ENCODE data around the gene MAOB.

Gene MAOB

GRCh38 chrX:43861750-43862149 lies 20.5 kb downstream of the MAOB start:
- in situ Hi-C loops (cut with MboI; ENCODE audit: low sequenced_read_pairs) = no loop called here

- in situ Hi-C loops (cut with MboI; ENCODE audit: low sequenced_read_pairs) = no loop called here
These were observed 21.4 kb downstream of the MAOB start for GRCh38 chrX:43860646-43861370.

GRCh38 chrX:43853225-43853828 lies 28.9 kb downstream of the MAOB start:
- in situ Hi-C loops (cut with MboI; ENCODE audit: low sequenced_read_pairs) = no loop called here

GRCh38 chrX:43850629-43851028 lies 31.6 kb downstream of the MAOB start:
- in situ Hi-C loops (cut with MboI; ENCODE audit: low sequenced_read_pairs) = no loop called here

- in situ Hi-C loops (cut with MboI; ENCODE audit: low sequenced_read_pairs) = no loop called here
These were observed 33.1 kb downstream of the MAOB start for GRCh38 chrX:43849173-43849572.

GRCh38 chrX:43847352-43847751 lies 34.9 kb downstream of the MAOB start:
- in situ Hi-C loops (cut with MboI; ENCODE audit: low sequenced_read_pairs) = no loop called here

- in situ Hi-C loops (cut with MboI; ENCODE audit: low sequenced_read_pairs) = no loop called here
These were observed 35.7 kb downstream of the MAOB start for GRCh38 chrX:43846558-43846957.

GRCh38 chrX:43845776-43846175 lies 36.5 kb downstream of the MAOB start:
- in situ Hi-C loops (cut with MboI; ENCODE audit: low sequenced_read_pairs) = no loop called here

- in situ Hi-C loops (cut with MboI; ENCODE audit: low sequenced_read_pairs) = no loop called here
These were observed 42.0 kb downstream of the MAOB start for GRCh38 chrX:43840265-43840664.

GRCh38 chrX:43836435-43837184 lies 45.6 kb downstream of the MAOB start:
- in situ Hi-C loops (cut with MboI; ENCODE audit: low sequenced_read_pairs) = no loop called here

GRCh38 chrX:43835559-43835958 lies 46.7 kb downstream of the MAOB start:
- in situ Hi-C loops (cut with MboI; ENCODE audit: low sequenced_read_pairs) = no loop called here

GRCh38 chrX:43827791-43828190 lies 54.5 kb downstream of the MAOB start:
- in situ Hi-C loops (cut with MboI; ENCODE audit: low sequenced_read_pairs) = no loop called here

GRCh38 chrX:43822014-43822413 lies 60.2 kb downstream of the MAOB start:
- in situ Hi-C loops (cut with MboI; ENCODE audit: low sequenced_read_pairs) = no loop called here

GRCh38 chrX:43817444-43817843 lies 64.8 kb downstream of the MAOB start:
- in situ Hi-C loops (cut with MboI; ENCODE audit: low sequenced_read_pairs) = no loop called here

GRCh38 chrX:43815209-43815608 lies 67.0 kb downstream of the MAOB start:
- in situ Hi-C loops (cut with MboI; ENCODE audit: low sequenced_read_pairs) = no loop called here

- in situ Hi-C loops (cut with MboI; ENCODE audit: low sequenced_read_pairs) = no loop called here
These were observed 68.4 kb downstream of the MAOB start for GRCh38 chrX:43813898-43814297.

- in situ Hi-C loops (cut with MboI; ENCODE audit: low sequenced_read_pairs) = no loop called here
These were observed 68.9 kb downstream of the MAOB start for GRCh38 chrX:43813319-43813718.

GRCh38 chrX:43809463-43809862 lies 72.8 kb downstream of the MAOB start:
- in situ Hi-C loops (cut with MboI; ENCODE audit: low sequenced_read_pairs) = no loop called here

- in situ Hi-C loops (cut with MboI; ENCODE audit: low sequenced_read_pairs) = no loop called here
These were observed 74.0 kb downstream of the MAOB start for GRCh38 chrX:43808231-43808630.

- in situ Hi-C loops (cut with MboI; ENCODE audit: low sequenced_read_pairs) = no loop called here
These were observed 76.7 kb downstream of the MAOB start for GRCh38 chrX:43805579-43805978.

GRCh38 chrX:43804021-43804420 lies 78.2 kb downstream of the MAOB start:
- in situ Hi-C loops (cut with MboI; ENCODE audit: low sequenced_read_pairs) = no loop called here
